Vagina (tissue), 2 donors: ENCODE measurements around the gene LMAN2L.

Experiments
- POLR2A ChIP-seq, 2 donors: fragments of 450-650 bp; IDR thresholded peaks; one replicate each; pipeline ENCODE4 v1.6.1; 2017; ENCODE audit warnings: antibody characterized with exemption in 2 of 2, mild to moderate bottlenecking in 2 of 2, moderate library complexity in 2 of 2
- POLR2AphosphoS5 ChIP-seq, 2 donors: sonication (generic); formaldehyde crosslinking; IDR thresholded peaks; one replicate each; pipeline ENCODE4 v1.9.0; 2017; ENCODE audit warnings: antibody characterized with exemption in 2 of 2, mild to moderate bottlenecking in 2 of 2, low read depth in 1 of 2; ENCODE audit not compliant: insufficient read depth in 1 of 2
- TF ChIP-seq, protein P1 (sequence below), 3 experiments: fragments of 450-650 bp in 2 of 3; fragments of 200-600 bp in 1 of 3; sonication (generic) in 1 of 3; IDR thresholded peaks; one replicate each; pipeline ENCODE4 v1.5.1; 2017 to 2019; ENCODE audit warnings: antibody characterized with exemption in 3 of 3, mild to moderate bottlenecking in 2 of 3, moderate library complexity in 2 of 3

- TF ChIP-seq POLR2A (IDR thresholded peaks at IDR 0.05) (no peak), POLR2AphosphoS5 (IDR thresholded peaks at IDR 0.05; ENCODE audit: insufficient read depth in 1 of 2, low read depth in 1 of 2) (no peak)
- TF ChIP-seq, protein P1, sequence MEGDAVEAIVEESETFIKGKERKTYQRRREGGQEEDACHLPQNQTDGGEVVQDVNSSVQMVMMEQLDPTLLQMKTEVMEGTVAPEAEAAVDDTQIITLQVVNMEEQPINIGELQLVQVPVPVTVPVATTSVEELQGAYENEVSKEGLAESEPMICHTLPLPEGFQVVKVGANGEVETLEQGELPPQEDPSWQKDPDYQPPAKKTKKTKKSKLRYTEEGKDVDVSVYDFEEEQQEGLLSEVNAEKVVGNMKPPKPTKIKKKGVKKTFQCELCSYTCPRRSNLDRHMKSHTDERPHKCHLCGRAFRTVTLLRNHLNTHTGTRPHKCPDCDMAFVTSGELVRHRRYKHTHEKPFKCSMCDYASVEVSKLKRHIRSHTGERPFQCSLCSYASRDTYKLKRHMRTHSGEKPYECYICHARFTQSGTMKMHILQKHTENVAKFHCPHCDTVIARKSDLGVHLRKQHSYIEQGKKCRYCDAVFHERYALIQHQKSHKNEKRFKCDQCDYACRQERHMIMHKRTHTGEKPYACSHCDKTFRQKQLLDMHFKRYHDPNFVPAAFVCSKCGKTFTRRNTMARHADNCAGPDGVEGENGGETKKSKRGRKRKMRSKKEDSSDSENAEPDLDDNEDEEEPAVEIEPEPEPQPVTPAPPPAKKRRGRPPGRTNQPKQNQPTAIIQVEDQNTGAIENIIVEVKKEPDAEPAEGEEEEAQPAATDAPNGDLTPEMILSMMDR (IDR thresholded peaks at IDR 0.05), result no peak
Observed at GRCh38 chr2:96737831-96738230, 2.0 kb downstream of the LMAN2L start.
